ENCODE measurements around the gene FBLN5.
"Not testable (repeated sequence)": the region's sequence is repeated elsewhere in the genome, so short reads cannot be mapped to it uniquely, and the experiment has no call there.

Gene FBLN5

GRCh38 chr14:91904483-91904882, 43.0 kb downstream of the FBLN5 start:
- DNase-seq = no peak

- no peak for DNase-seq
These were observed 44.4 kb downstream of the FBLN5 start for GRCh38 chr14:91903070-91903469.

- no peak for DNase-seq
These were observed 45.2 kb downstream of the FBLN5 start for GRCh38 chr14:91902336-91902735.

GRCh38 chr14:91901449-91902226, 45.9 kb downstream of the FBLN5 start:
- no peak for DNase-seq

GRCh38 chr14:91899806-91900205, 47.7 kb downstream of the FBLN5 start:
- DNase-seq = no peak

- DNase-seq = no peak
These were observed 48.3 kb downstream of the FBLN5 start for GRCh38 chr14:91899213-91899612.

GRCh38 chr14:91898372-91898771, 49.1 kb downstream of the FBLN5 start:
- DNase-seq = no peak

- DNase-seq = not testable (repeated sequence)
These were observed 49.8 kb downstream of the FBLN5 start for GRCh38 chr14:91897716-91898115.

- no peak for DNase-seq
These were observed 50.3 kb downstream of the FBLN5 start for GRCh38 chr14:91897106-91897701.

- DNase-seq = no peak
These were observed 51.1 kb downstream of the FBLN5 start for GRCh38 chr14:91896419-91896818.

GRCh38 chr14:91893669-91894068, 53.8 kb downstream of the FBLN5 start:
- DNase-seq = no peak

GRCh38 chr14:91893007-91893406, 54.5 kb downstream of the FBLN5 start:
- no peak for DNase-seq

GRCh38 chr14:91891721-91892220, 55.7 kb downstream of the FBLN5 start:
- DNase-seq = no peak

GRCh38 chr14:91891101-91891500, 56.4 kb downstream of the FBLN5 start:
- no peak for DNase-seq

- DNase-seq = no peak
These were observed 57.2 kb downstream of the FBLN5 start for GRCh38 chr14:91890291-91890749.

- DNase-seq = no peak
These were observed 57.9 kb downstream of the FBLN5 start for GRCh38 chr14:91889477-91890211.

GRCh38 chr14:91888641-91889476, 58.6 kb downstream of the FBLN5 start:
- no peak for DNase-seq

GRCh38 chr14:91886961-91887360, 60.5 kb downstream of the FBLN5 start:
- DNase-seq = no peak

GRCh38 chr14:91885839-91886238, 61.7 kb downstream of the FBLN5 start:
- no peak for DNase-seq

- DNase-seq = no peak
These were observed 62.3 kb downstream of the FBLN5 start for GRCh38 chr14:91885113-91885712.

- no peak for DNase-seq
These were observed 62.8 kb downstream of the FBLN5 start for GRCh38 chr14:91884664-91885063.

GRCh38 chr14:91883753-91884152, 63.7 kb downstream of the FBLN5 start:
- DNase-seq = no peak

All from SW 1271 (cell line).